ENCODE measurements around the gene GID8.

Gene GID8

GRCh38 chr20:62970307-62971210 is 32.6 kb downstream of the GID8 start:
- no peak for DNase-seq (ENCODE audit: low spot score)

- DNase-seq (ENCODE audit: low spot score): no peak
Observed at GRCh38 chr20:62971211-62971949, 33.4 kb downstream of the GID8 start.

- DNase-seq (ENCODE audit: low spot score): peak; percentile 87
Observed at GRCh38 chr20:62971950-62972844, 34.2 kb downstream of the GID8 start.

DNA sequence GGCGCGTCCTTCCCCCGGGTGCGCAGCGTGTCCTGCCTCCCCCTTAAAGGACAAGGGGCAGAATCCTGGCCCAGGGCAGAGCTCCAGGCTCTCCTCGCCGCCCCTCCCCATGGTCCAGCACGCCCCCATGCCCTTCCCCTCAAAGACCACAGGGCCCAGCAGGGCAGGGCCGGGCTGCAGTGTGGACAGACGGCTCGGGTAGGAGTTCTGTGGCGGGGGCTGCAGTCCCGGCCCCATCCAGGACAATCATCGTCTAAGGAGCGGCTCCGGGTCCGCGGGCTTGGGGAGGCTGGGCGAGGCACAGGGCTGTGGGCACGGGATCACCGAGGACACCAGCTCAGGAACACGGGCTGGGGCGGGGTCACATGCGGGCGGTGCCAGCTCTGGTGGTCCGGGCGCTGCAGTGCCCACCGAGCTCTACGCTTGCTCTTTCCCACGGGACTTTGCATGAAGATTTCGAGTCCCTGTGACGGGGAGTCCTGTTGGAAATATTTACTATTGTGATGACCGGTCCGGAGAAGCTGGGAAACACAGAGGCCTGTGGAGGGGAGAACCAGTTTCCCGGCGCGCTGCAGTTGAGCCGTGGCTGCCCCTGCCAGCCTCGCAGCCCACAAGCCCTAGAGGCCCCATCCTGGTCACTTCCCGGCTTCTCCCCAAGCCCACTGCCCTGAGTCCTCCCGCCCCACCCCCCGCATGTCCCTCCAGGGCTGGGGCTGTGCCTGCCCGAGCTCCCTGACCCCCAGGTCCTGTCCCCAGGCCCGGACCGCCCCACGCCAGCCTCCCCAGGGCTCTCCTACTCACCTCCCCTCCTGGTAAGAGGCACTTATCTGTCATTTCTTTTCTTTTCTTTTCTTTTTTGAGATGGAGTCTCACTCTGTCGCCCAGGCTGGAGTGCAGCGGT is 35.1 kb downstream of the GID8 start:
- no peak for DNase-seq (ENCODE audit: low spot score)

DNA sequence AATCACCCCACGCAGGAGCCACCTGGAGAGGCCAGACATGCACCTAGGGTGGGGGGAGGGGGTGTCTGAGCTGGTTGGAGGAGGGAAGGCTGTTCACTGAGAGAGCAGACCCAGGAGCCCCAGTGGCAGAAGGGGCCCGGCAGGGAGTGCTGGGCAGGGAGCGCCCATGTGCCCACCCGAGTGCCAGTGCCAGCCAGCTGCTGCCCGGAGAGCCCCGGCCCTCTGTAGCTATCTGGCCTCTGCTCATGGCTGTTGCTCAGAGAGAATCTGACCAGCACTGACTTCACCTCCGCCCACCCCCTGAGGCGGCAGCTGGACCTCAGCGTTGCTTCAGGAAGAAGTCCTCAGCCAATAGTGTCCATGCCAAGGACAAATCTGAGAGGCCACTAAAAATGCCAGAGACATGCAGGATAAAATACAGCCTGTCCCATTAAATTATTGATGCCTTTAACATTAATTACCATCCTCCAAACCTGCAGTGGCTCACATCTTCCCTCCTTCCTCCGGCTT is 37.4 kb downstream of the GID8 start:
- no peak for DNase-seq (ENCODE audit: low spot score)

GRCh38 chr20:62975812-62976508 is 38.0 kb downstream of the GID8 start:
- DNase-seq (ENCODE audit: low spot score): no peak

- no peak for DNase-seq (ENCODE audit: low spot score)
Observed at GRCh38 chr20:62976886-62977285, 38.9 kb downstream of the GID8 start.

DNA sequence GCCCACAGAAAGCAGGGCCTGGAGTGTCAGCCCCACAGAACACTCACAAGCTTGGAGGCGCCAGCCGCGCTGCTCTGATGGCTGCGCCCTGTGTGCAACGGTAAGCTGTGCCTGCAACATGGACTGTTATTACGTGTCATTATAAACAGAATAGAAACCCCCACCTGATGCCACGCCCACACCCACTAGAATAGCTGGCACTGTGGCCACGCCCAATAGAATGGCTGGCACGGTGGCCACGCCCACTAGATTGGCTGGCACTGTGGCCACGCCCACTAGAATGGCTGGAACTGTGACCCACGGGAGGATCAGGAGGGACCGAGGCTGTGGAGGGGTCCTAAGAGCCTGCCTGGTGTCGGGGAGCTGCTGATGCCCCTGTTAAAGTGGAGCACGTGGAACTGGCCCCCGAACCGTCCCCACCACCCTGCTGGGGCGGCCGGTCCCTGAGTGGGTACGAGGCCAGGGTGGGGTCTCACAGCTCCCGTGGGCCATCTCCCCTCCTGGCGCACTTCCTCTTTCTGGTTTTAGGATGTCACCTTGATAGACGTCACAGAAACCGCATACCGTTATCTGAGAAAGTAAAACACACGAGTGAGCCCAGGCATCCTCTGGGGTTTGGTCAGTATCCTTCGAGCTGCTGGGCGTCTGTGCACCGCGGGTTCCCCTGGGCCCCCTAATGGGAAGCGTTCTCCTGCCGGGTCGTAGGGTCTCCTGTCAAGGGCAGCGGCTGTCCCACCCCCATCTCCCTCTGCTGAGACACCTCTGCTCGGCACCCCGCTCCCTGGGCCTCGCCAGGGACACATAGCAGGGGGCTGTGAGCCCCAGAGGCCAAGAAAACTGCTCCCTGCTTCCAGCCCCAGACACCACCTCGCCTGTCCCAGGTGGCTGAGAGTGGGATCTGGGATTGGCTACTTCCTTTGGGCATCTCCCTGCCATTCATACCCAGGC is 39.9 kb downstream of the GID8 start:
- no peak for DNase-seq (ENCODE audit: low spot score)

DNA sequence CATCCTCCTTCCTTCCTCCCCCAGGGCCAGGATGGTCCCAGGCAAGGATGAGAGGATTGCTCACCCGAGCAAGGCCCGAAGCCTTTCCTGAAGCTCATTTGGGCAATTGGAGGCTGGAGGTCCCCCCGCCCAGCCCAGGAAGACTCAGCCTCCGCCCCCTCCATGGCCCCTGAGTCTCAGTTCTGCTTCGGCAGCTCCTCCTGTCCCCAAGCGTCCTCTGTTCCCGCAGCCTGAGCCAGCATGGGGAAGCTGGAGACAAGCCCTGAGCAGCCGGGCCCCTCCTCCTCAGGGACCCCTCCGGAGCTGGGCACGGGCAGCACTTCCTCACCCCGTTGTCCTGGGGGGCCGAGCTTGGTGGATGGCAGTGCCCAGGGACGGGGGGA is 40.6 kb downstream of the GID8 start:
- DNase-seq (ENCODE audit: low spot score): no peak

- no peak for DNase-seq (ENCODE audit: low spot score)
Observed at GRCh38 chr20:62979310-62979709, 41.4 kb downstream of the GID8 start.

GRCh38 chr20:62979876-62980373 is 42.0 kb downstream of the GID8 start:
- no peak for DNase-seq (ENCODE audit: low spot score)

GRCh38 chr20:62980380-62980960 is 42.5 kb downstream of the GID8 start:
- DNase-seq (ENCODE audit: low spot score): no peak

DNA sequence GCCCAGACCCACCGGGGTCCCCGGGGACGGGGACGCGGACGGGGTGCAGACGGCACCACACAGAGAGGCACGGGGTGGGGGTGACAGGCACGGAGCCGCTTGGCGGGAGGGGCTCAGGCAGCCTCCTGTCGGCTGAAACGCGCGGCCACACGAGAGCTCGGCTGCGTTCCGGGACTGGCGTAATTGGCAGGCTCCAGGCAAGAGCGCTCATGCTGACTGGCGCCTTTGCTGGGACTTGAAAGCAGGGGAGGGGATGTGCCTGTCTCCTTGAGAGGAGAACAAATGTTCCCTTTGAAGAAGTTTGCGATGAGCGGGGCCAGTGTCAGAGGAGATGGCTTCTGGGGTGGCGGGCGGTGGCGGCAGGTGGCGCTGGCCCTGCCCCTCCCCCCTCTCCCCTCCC is 43.0 kb downstream of the GID8 start:
- no peak for DNase-seq (ENCODE audit: low spot score)

DNA sequence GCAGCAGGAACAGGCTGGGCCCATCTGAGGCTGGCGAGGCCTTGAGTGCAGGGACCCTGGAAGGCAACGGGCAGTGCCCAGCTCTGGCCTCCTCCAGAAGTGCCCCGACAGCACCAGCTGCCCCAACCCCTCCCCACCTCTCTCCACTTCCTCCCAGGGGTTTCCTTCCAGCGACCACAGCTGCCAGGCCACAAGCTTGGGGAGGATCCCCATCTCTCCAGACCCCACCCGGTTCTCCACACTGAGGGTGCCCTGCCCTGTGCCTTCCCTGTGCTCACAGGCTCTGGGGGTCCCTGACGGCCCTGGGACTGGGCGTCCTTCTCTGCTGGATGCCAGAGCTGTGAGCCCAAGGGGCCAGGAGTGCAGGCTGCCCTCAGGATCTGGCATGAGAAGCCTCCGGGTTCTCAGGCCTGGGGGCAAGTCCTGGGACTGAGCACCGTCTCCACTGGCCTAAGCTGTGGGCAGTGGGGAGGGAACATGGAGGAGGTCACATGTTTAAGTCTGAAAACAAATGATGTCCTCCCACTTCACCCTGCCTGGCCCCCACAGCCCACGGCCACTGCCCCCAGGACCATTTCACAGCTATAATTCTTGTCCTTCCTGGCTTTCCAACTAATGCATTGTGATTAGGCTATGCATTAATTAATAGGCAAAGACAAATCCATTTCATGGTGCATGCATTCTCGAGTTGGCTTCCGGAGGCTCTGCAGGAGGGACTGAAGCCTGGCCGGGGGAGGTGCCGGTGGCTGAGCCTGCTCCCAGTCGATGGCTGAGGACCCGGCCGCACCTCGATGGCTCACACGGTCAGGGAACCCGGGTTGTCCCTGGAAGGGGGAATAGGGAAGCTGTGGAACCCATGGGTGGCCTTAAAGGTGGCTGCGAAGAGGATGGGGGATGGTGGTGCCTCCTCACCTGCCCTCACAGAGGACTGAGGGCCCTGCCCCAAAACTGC is 44.5 kb downstream of the GID8 start:
- DNase-seq (ENCODE audit: low spot score): no peak

DNA sequence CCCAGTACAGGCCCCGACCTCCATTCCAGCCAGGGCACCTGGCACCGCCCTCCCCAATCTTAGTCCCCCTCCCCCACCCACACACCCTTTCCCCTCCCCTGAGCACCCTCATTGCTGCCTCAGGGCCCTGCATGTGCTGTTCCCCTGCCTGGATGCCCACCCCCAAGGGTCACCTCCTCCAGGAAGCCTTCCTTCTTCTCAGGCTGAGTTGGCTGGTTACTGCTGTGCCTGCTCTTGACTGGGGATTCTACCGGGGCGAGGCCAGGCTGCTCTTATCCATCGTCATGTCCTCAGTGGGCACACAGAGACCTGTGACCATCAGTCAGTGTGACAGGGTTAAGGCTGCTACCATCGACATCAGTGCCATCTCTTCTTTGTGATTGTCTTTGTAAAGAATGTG is 45.3 kb downstream of the GID8 start:
- DNase-seq (ENCODE audit: low spot score): no peak

DNA sequence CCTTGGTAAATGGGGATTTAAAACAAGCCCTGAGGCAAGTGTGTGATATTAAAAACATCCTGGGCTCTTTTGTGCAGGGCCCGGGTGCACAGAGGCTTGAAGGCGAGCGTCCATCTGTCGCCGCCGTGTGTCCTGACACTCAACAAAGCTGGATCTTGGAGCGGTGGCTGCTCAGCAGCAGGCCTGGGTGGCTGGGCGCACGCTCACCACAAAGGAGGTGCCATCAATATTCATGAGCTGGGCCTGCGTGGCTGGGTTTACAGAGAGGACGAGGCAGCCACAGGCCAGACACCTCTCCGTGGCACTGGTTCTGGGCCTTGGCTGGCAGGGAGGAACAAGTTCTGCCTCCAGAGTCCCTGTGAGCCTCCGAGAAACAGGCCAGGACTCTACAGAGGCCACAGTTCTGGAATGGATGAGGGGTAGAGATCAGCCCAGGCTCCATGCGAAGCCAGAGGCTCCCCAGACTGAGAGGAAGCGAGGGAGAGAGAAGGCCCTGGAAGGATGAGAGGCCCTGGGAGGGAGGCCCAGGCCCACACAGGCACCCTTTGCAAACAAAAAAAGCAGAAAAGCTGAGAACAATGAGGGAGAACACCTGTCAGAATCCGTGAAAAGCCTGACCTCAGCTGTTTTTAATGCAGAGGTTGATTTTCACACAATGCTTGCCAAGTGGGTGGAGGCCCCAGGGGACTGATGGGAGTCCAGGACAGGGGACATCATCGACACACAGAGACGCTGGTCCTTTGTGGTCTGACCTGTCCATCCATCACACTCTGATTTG is 46.9 kb downstream of the GID8 start:
- no peak for DNase-seq (ENCODE audit: low spot score)

DNA sequence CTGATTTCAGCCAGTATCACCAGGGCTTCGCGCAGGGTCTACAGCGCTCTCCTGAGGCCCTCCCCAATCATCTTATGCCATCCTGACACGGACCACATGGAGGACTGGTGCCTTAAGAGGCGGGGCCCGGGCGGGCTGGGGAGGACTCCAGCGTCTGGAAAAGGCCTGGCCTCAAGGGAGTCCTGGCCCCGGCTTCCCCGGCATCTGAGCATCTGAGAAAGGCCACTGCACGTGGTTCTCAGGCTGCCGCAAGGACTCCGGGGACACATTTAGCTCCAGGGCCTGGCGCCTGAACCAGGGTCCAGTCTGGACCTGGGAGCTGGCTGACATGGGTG is 47.5 kb downstream of the GID8 start:
- no peak for DNase-seq (ENCODE audit: low spot score)
